ENCODE results near the gene PGLYRP3. TPM values are rescaled to one million over a fixed set of nuclear protein-coding genes. Genes with fewer than 3 reads are reported as not detected.

PGLYRP3 gene
- total and polyA plus RNA-seq, 2 donors (not counting 3 experiments of a cell fraction or from before 2014, with no cell fraction given): not detected

DNA sequence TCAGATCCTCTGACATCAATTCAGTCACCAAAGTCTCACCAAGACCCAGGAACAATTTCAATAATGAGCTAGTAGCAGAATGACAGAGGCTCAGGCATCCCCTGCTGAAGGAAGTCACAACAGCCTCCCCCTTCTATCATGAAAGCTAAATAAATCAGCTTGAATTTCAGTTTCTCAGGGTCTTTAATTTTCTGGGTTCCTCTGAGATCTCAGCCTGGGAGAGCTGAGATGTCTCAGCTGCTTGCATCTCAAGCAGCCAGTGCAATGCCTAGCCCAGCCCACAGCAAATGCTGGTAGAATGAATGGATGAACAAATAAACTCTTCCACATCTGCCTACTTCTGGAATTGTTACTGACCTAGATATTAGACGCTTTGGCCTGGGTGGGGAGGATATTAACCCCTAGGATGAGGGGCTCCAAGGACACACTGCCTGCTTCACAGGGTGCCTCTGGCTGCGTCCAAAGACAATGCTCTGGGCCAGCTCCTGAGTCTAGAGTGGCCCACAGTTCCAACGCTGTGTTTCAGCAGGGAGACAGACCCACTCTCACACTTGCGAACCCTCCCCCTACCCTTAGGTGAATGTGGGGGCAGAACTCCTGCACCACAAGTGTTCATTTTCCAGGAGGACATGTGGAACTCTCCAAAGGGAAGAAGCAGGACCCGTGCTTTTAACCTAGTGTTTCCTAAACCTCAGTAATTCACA, 64.4 kb downstream of the PGLYRP3 start:
- Histone ChIP-seq H3K4me3 (replicated peaks in 1 of 3; ENCODE audit: insufficient read depth in 1 of 3, low read depth in 1 of 3, low read length in 3 of 3) (no peak overlapping the region), H3K9me1 (replicated peaks; ENCODE audit: control insufficient read depth, extremely low read depth, insufficient read depth, low read length) (no peaks in the 10 kb centered on the region), H4K20me1 (replicated peaks; ENCODE audit: control insufficient read depth, extremely low read depth, insufficient read depth, low read length) (no peaks in the 10 kb centered on the region), H3K36me3 (ENCODE audit: control insufficient read depth in 2 of 2, extremely low read depth in 1 of 2, insufficient read depth in 2 of 2, low read length in 2 of 2) (no peaks in the 10 kb centered on the region), H3K27me3 (ENCODE audit: control insufficient read depth in 2 of 2, insufficient read depth in 2 of 2, low read length in 2 of 2) (no peaks in the 10 kb centered on the region), H3K9ac (replicated peaks; ENCODE audit: extremely low read depth, insufficient read depth, low read length) (no peak overlapping the region), H3K4me2 (ENCODE audit: insufficient read depth, low read length) (no peak overlapping the region), H3K27ac (ENCODE audit: insufficient read depth, low read depth, low read length) (no peak overlapping the region), H3K79me2 (ENCODE audit: control insufficient read depth, insufficient read depth, low read length) (no peaks in the 10 kb centered on the region), H3K9me3 (replicated peaks; ENCODE audit: control insufficient read depth, insufficient read depth, low read length) (no peaks in the 10 kb centered on the region), H2AFZ (ENCODE audit: low read depth, low read length) (no peak overlapping the region), H3K4me1 (ENCODE audit: control insufficient read depth, extremely low read depth, insufficient read depth, low read length) (no peaks in the 10 kb centered on the region)
- intact Hi-C loops (cut with micrococcal nuclease) (no loop called here), dilution Hi-C loops (cut with MboI; ENCODE audit: extremely low pct_ligation_motif_present, low sequenced_read_pairs) (no loop called here)
- FAIRE-seq (no peak), DNase-seq (ENCODE audit: low read depth, low spot score) (no peak)
- CTCF ChIA-PET: interaction anchor here (0.9 kb wide), 1 partner anchor 15 kb away, joined by 3 read pairs; no protein-coding TSS in a partner anchor
- BruUV-seq (replicated peaks): no TSS peak
- POLR2A ChIA-PET: no interaction called here
- TF ChIP-seq FOS (IDR thresholded peaks at IDR 0.05; ENCODE audit: borderline replicate concordance, insufficient read depth, low read length) (no peak), MYC (IDR thresholded peaks at IDR 0.05; ENCODE audit: low read depth, low read length) (no peak), JUN (IDR thresholded peaks at IDR 0.05; ENCODE audit: borderline replicate concordance, insufficient read depth, insufficient read length, low read depth) (no peak), MAX (IDR thresholded peaks at IDR 0.05; ENCODE audit: insufficient read depth, insufficient read length) (no peak), POLR2A (IDR thresholded peaks at IDR 0.05; ENCODE audit: low read depth, low read length) (no peak), GATA2 (IDR thresholded peaks at IDR 0.05; ENCODE audit: insufficient read depth, insufficient read length, low read depth, low read length) (no peak), POLR2AphosphoS5 (IDR thresholded peaks at IDR 0.05; ENCODE audit: insufficient read depth, low read depth, low read length) (no peak), EZH2 (IDR thresholded peaks at IDR 0.05; ENCODE audit: borderline replicate concordance, low read depth, low read length, severe bottlenecking) (no peak)
- TF ChIP-seq, protein P1, sequence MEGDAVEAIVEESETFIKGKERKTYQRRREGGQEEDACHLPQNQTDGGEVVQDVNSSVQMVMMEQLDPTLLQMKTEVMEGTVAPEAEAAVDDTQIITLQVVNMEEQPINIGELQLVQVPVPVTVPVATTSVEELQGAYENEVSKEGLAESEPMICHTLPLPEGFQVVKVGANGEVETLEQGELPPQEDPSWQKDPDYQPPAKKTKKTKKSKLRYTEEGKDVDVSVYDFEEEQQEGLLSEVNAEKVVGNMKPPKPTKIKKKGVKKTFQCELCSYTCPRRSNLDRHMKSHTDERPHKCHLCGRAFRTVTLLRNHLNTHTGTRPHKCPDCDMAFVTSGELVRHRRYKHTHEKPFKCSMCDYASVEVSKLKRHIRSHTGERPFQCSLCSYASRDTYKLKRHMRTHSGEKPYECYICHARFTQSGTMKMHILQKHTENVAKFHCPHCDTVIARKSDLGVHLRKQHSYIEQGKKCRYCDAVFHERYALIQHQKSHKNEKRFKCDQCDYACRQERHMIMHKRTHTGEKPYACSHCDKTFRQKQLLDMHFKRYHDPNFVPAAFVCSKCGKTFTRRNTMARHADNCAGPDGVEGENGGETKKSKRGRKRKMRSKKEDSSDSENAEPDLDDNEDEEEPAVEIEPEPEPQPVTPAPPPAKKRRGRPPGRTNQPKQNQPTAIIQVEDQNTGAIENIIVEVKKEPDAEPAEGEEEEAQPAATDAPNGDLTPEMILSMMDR (IDR thresholded peaks at IDR 0.05; ENCODE audit: extremely low read depth in 1 of 2, insufficient read depth in 1 of 2, low read depth in 1 of 2, low read length in 2 of 2): no peak

Small RNAs within 50 kb of the gene (small RNA-seq; reads per million reads assigned to genes)
- not detected for gene RNU6-160P (ENCODE audit: insufficient read depth, insufficient read length, low read depth, low replicate concordance)

Other genes with a start within 250 kb of the PGLYRP3 start
- gene SPRR2B, start 241.3 kb downstream of the PGLYRP3 start, total RNA-seq: not detected in 2 replicates
- gene SPRR2B, start 241.3 kb downstream of the PGLYRP3 start, polyA plus RNA-seq: not detected in 2 replicates
- not detected in 2 replicates for gene SPRR2E, start 218.4 kb downstream of the PGLYRP3 start, total RNA-seq
- gene SPRR2E, start 218.4 kb downstream of the PGLYRP3 start, polyA plus RNA-seq: not detected in 2 replicates
- gene SPRR2F, start 199.4 kb downstream of the PGLYRP3 start, total RNA-seq: not detected in 2 replicates
- not detected in 2 replicates for gene SPRR2F, start 199.4 kb downstream of the PGLYRP3 start, polyA plus RNA-seq
- not detected in 2 replicates for gene SPRR2G, start 162.1 kb downstream of the PGLYRP3 start, total RNA-seq
- not detected in 2 replicates for gene SPRR2G, start 162.1 kb downstream of the PGLYRP3 start, polyA plus RNA-seq
- gene LELP1, start 109.5 kb downstream of the PGLYRP3 start, total RNA-seq: not detected in 2 replicates
- gene LELP1, start 109.5 kb downstream of the PGLYRP3 start, polyA plus RNA-seq: not detected in 2 replicates
- not detected in 2 replicates for gene PRR9, start 95.4 kb downstream of the PGLYRP3 start, total RNA-seq
- not detected in 2 replicates for gene PRR9, start 95.4 kb downstream of the PGLYRP3 start, polyA plus RNA-seq
- not detected in 2 replicates for gene LORICRIN, start 53.3 kb downstream of the PGLYRP3 start, total RNA-seq
- not detected in 2 replicates for gene LORICRIN, start 53.3 kb downstream of the PGLYRP3 start, polyA plus RNA-seq
- not detected in 2 replicates for gene PGLYRP4, start 35.9 kb upstream of the PGLYRP3 start, total RNA-seq
- gene PGLYRP4, start 35.9 kb upstream of the PGLYRP3 start, polyA plus RNA-seq: not detected in 2 replicates
- gene S100A9, start 44.9 kb upstream of the PGLYRP3 start, total RNA-seq: not detected in 2 replicates
- gene S100A9, start 44.9 kb upstream of the PGLYRP3 start, polyA plus RNA-seq: not detected in 2 replicates
- gene S100A12, start 62.7 kb upstream of the PGLYRP3 start, total RNA-seq: not detected in 2 replicates
- gene S100A12, start 62.7 kb upstream of the PGLYRP3 start, polyA plus RNA-seq: not detected in 2 replicates
- gene S100A8, start 78.1 kb upstream of the PGLYRP3 start, total RNA-seq: not detected in 2 replicates
- not detected in 2 replicates for gene S100A8, start 78.1 kb upstream of the PGLYRP3 start, polyA plus RNA-seq
- not detected in 2 replicates for gene S100A7A, start 103.6 kb upstream of the PGLYRP3 start, total RNA-seq
- gene S100A7A, start 103.6 kb upstream of the PGLYRP3 start, polyA plus RNA-seq: not detected in 2 replicates
- not detected in 2 replicates for gene S100A7, start 147.7 kb upstream of the PGLYRP3 start, total RNA-seq
- not detected in 2 replicates for gene S100A7, start 147.7 kb upstream of the PGLYRP3 start, polyA plus RNA-seq
- gene S100A6, start 223.0 kb upstream of the PGLYRP3 start, total RNA-seq: 908 and 937 TPM in 2 replicates
- 552 and 1,048 TPM in 2 replicates for gene S100A6, start 223.0 kb upstream of the PGLYRP3 start, polyA plus RNA-seq
- not detected in 2 replicates for gene S100A5, start 228.0 kb upstream of the PGLYRP3 start, total RNA-seq
- gene S100A5, start 228.0 kb upstream of the PGLYRP3 start, polyA plus RNA-seq: not detected in 2 replicates
- gene S100A4, start 232.9 kb upstream of the PGLYRP3 start, total RNA-seq: not detected in 2 replicates
- 0.62 and 1.1 TPM in 2 replicates for gene S100A4, start 232.9 kb upstream of the PGLYRP3 start, polyA plus RNA-seq
- gene S100A3, start 236.3 kb upstream of the PGLYRP3 start, total RNA-seq: 0.42 TPM in 1 of 2 replicates, not detected in the other
- gene S100A3, start 236.3 kb upstream of the PGLYRP3 start, polyA plus RNA-seq: 1.3 and 1.9 TPM in 2 replicates